ENCODE measurements around the gene SLIT3.

- TF ChIP-seq CTCF (IDR thresholded peaks at IDR 0.05) (no peak), POLR2A (IDR thresholded peaks at IDR 0.05) (no peak)
Measured at GRCh38 chr5:168765551-168766425, 535.2 kb downstream of the SLIT3 start.

Measured in Peyer's patch (tissue), 4 donors.